Lower leg skin (tissue), 3 donors: ENCODE results near the gene SLC6A13.

Experiments used
- CTCF ChIP-seq, 3 donors: fragments of 450-650 bp; IDR thresholded peaks; one replicate each; pipeline ENCODE4 v1.5.1; 2016; ENCODE audit warnings: antibody characterized with exemption in 3 of 3, mild to moderate bottlenecking in 3 of 3, moderate library complexity in 2 of 3
- POLR2A ChIP-seq, 2 donors: fragments of 450-650 bp; IDR thresholded peaks; one replicate each; pipeline ENCODE4 v1.6.1; 2016 to 2017; ENCODE audit warnings: antibody characterized with exemption in 2 of 2, mild to moderate bottlenecking in 1 of 2, moderate library complexity in 1 of 2

GRCh38 chr12:206746-207440 lies 55.7 kb downstream of the SLC6A13 start:
- no peak for TF ChIP-seq CTCF (IDR thresholded peaks at IDR 0.05)
- no peak for TF ChIP-seq POLR2A (IDR thresholded peaks at IDR 0.05)
